Measurements from ENCODE around the gene DIP2B.

Gene DIP2B

DNA sequence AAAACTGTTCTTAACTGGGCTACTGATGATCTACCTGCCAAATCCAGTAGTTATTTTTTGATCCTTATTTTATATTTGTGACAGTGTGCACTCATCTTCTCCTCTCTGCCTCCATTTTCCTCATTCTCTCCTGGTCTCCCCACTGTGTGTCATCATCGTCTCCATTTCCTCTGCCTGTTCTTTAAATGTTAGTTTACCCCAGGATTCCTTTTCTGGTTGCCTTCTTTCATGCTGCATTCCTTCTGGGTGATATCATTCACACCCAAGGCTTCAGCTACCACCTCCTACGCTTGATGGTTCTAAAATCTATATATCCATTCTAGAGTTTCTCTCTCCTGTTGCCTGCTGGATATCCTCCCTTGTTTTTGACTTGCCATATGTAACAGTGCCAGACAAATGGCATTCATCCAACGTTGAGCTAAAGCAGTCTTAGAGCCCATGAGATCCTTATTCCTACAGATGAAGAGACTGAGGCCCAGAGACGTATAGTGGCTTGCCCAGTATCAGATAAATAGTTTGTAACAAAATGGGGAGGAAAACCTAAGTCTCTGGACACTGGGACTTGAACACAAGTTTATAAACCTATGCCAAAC lies 109.5 kb downstream of the DIP2B start:
- no peak for DNase-seq

DNA sequence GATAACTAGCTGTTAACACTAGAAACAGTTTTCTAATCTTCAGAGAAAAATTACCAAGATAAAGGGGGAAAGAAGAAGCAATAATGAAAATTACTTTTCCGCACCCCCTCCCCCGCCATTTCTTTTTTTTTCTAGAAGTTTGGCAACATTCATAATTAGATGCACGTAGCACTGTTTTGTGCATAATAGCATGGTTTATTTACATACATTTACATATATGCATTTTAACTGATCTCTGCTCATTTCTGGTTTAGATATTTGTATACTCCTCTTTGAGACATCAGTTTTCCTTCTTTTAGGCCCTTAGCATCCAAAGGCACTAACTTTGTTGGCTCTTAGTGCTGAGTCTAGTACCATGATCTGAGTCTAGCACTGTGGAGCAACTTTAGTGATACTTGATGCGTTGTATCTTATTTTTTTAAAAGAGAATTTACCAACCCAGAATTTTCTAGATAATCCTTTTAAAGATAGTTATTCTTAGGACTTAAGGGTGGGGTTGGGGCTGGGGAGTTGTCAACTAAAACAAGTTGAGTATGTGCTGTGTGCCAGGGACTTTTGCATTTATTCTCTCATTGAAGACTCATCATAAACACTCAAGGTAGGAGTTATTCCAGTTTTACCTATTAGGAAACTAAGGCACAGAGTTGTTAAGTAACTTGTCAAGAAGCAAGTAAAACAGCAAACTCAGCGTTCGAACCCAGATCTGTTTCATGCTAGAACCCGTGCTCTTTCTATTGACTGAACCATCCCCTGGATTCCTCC lies 110.5 kb downstream of the DIP2B start:
- DNase-seq = no peak

DNA sequence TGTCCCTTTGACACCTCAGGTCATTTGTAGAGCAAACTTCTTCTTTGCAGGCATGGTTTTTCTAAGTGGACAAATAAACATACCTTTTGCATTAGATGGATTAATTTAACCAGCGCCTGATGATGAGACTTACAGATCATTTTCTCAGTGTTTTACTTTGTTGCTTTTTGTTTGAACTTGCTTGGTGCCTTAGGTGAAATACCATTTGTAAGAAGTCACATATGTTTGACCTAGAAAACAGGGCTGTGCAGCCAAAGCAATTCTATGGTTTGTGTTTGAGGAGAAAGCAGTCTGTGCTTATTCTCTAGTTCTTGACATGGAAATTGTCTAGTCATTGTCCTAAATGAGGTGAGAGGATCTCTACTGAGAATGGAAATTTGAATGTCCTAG lies 111.1 kb downstream of the DIP2B start:
- DNase-seq = no peak

DNA sequence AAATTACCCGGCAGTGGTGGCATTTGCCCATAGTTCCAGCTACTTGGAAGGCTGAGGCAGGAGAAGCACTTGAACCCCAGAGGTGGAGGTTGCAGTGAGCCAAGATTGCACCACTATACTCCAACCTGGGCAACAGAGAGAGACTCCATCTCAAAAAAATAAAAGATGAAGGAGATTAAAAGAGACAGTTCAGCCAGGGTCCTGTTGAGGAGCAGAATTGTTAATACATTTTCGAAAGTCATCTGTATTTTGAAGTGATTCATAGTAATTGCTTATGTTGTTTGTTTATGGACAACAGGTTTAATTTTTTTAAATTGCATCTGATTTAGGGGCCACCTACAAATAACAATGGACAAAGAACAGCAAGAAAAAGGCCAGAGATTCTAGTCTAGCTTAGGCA lies 112.9 kb downstream of the DIP2B start:
- no peak for DNase-seq

DNA sequence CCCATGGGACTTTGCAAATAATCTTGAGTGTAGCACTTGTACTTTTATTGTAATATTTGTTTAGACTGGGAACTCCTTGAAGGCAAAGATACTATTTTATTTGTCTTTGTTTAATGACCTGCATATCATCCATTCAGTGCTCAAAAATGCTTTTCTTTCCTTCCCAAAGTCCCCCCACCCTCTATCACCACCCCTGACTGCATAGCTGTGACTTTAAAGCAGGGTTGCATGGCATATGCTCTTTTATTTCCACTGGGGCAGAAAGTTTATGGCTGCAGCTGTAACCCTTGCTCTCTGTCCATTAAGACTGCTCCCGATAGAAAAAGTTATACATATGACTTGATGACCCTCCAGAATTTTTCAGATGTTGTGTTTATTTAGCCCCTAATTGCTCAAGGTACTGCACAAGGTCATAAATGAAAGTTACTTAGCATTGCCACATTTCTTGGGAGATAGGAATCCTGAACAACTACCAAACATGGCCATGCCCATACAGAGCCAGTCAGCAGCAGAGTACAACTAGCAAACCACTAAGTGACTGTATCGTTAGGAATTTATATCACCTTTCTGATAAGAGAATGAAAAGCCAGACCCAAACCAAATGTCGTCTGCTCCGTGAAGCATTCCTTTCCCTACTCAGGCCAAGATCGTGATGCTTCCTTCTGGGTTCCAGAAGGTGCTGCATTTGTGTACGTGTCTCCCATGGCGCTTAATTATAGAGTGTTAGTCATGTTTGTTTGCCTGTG lies 114.3 kb downstream of the DIP2B start:
- DNase-seq = no peak

DNA sequence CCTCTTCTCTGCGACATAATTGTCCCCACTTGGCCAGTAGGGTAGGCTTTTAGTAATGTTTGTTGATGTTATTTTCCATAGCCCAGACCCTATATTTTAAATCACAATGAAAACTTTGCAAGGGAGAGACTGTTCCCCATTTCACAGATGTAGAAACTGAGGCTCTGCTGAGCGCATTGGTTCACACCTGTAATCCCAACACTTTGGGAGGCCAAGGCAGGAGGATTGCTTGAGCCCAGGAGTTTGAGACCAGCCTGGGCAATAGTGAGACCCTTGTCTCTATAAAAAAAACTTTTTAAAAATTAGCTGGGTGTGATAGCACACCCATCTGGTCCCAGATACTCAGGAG lies 114.8 kb downstream of the DIP2B start:
- no peak for DNase-seq

DNA sequence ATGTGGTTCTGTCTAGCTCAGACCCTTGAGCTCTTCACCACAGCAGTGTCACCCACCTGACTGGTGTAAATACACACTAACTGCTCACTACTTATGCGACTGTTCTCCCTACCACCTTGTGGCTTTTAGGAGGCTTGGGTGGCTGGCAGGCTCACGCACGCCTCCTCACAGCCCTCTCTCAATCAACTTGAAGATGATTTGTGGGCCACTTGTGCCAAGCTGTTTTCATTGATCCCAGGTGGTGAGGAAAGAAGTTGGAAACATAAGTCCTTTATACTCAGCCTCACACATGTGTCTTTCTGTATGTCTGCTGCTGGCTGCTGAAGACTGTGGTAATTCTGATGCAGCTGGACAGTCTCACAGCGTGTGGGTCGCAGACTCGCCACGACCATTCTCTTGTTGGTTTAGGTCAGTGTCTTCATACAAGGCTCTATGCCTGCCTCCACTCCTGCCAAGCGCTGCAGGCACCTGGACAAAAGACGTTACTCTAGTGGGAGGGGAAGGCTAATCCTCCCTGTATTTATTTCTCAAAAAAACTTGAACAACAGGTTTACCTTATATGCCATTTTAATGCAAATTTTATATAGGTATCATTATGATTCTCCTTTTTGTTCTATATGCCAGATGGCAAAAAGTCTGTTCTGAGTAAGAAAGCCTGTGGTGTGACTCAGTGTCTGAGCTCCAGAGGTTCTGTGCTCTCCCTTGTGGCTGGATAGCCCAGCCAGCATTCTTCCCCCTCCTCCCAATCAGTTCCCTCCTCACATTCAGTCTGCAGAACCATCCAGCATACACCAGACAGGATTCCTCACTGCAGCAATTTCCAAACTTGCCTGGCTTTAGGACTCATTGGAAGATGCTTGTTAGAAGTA lies 115.6 kb downstream of the DIP2B start:
- no peak for DNase-seq

DNA sequence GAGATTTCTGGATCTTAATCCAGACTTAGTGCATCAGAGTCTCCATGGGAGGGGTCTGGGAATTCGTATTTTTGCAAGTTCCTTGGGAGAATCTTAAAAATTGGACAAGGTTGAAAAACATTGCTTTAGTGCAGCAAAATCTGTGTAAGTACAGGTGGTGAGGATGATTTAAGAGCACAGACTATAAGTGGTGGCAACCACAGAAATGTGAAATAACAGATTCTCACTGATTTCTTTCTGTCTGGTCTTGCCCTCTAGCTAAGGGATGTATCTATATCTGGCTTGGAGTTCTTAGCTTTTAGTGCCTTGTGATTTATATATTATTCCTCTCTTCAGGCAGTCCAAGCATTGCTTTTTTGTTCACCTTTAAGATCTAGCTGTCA lies 116.2 kb downstream of the DIP2B start:
- no peak for DNase-seq

DNA sequence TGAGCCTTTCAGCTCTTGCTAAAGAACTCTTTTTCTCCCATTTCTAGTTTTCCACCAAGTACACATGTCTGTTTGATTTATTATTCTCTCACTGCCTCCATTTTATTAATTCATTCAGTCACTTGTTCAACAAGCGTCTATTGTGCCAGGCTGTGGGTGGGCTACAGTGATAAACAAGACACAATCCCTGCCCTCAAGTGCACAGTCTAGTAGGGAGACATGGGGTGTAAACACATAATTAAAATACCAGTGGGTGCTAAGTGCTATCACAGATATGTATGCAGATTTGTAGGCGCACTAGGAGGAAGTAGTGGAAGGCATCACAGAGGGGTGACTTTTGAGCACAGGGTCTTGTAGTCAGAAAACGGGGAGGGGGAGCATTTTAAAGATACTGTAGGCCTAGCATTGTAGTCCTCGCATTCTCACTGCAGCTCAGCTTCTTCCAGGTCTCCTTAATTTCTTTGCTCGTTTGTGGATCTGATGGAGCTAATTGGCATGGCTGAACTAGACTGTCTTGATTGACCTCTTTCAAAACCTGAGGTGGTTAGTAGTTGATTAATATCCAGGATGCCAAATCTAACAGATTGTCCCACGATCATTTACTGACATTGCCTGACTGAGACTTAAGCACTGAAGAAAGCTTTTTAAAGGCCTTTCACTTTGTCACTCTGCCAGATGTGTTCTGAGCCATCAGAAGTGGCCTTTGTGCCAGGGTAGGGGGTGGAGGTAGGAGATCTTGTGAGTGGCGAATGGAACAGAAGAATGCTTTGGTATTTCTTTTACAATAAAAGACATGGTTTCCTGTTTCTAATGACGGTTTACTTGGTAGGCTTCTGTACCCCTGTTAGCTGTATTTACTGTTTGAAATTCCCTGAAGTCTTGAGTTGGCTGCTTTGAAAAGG lies 116.9 kb downstream of the DIP2B start:
- no peak for DNase-seq

DNA sequence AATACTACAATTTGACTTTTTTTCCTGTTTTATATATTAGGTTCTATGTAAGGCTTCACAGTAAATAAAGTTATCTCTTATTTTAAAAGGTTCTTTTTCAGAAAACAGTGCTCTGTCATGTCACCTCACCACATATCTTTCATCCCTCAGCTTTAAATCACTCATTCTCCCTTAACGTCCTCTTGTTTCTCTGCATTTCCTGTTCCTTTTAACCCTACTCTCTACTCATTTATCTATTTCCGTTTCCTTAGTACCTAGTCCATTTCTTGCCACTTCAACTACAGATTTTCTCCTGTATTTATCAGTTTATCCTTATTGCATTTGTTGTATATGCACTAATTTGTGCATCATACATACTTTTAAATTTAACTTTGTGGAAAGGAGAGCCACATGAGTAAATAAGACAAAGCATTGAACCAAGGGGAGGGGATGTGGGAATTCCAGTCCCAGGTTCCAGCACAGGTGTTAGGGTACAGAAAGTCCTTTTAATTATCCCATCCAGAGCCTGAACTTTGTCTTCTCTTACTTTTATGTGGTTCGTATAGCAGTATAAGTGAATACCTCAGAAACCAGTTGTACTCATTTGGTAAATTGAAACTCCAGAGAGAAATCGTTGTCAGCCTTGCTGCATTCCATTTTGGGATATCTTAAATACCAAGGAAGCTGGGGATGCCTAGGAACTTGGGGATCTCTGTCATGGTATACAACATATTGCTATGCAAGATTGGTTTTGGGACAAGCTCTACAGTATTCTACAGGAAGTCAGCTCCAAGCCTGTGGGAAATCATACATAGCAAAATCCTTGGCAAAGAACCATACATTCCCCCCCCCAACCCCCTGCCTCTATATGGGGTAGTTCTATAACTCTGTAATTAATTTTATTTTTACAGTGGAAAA lies 120.5 kb downstream of the DIP2B start:
- no peak for DNase-seq

DNA sequence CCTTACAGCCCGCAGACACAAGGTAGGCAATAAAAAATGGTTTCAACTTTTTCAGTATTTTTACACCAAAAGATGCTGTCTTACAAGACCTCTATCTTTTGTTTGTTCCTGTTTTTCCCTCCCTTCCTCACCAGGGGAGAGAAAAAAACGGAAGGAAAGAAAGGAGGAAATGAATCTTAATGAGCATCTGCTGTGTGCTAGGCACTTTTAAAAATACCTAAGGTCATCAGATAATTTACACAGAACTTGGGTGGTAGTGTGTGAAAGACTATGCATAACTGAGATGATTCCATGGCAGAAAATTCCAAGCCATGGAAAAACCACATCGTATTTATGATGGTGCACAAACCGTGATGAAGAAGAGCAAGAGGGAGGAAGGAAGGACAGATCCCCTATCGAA lies 121.2 kb downstream of the DIP2B start:
- DNase-seq = no peak

DNA sequence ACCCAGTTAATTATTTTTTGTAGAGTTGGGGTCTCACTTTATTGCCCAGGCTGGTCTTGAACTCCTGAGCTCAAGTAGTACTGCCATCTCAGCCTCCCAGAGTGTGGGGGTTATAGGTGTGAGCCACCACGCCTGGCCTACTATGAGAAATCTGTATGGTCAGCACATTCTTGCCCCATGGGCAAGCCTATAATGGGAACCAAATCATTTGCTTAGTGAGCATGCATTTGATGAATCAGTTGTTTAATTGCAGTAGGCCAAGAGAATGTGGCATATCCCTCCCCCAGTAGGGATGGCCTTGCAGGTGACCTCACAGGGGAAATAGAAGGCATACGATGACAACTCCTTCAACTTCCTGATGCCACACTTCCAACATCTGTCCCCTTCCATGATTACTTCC lies 122.7 kb downstream of the DIP2B start:
- no peak for DNase-seq

DNA sequence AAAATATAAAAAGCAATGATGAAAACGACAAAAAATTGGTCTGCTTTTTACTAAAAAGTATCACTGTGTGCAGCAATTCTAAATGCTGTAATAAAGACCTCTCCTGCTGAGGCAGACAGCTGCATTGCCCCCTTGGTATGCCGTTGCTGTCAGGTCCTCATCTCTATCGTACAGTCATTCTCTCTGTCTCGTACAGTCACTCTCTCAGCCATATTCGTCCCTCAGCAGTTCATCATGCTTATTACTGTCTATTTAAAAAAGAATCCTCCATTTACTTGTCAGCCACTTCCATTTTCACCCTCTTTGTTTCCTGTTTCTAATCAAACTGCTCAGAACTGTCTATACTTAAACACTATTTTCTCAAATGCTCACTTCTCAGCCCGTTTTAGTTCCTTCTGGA lies 123.6 kb downstream of the DIP2B start:
- DNase-seq = no peak

DNA sequence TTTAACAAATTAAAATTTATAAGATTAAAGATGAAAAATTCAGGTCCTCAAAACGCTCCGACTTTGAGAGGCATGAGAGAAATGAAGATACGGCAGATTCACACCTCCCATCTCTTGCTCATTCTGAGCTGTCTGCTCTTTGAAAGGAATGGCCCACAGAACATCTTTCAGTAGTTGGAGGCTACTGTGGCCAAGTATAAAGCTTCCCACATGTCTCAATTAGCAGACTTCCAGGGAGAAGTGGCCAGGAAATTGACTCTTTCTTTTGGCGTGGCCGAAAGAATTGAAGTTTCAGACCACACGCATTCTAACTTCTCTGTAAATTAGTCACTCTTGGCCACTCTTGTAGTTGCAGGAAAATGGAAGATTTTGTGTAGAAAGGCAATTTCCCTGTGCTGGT lies 129.2 kb downstream of the DIP2B start:
- no peak for DNase-seq

DNA sequence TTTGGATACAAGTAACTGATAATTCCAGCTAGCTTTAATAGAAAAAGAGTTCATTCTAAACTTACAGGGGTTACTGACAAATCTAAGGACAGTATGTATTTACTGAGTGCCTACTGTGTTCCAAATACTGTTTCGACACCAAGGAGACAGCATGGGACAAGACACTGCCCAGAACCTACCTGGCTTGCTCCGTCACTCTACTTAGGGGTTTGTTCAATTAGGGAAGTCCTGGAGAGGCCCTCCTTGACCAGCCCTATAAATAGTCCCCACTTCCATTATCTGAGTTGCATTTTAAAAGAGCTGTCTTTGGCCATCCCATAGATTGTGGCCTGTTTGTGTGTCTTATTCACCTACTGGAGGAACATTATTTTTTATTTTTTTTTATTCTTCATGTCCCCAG lies 129.6 kb downstream of the DIP2B start:
- no peak for DNase-seq

DNA sequence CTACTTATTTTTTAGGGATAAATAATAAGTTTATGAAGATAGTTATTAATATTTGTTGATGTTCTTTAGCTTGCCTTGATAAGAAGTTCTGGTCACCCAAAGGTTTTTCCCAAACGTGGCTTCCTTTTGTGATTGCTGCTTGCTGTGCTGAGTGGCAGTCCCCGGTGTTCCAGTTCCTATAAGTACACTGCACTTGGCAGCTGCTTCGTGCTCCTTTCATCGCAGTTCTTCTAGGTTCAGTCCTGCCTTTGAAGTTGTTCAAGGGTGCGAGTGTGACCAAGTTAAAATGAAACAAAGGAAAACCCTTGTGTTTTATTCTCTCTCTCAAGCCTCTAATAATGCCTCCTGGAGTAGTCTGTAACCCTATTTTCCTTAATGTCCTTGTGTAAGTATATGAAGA lies 130.6 kb downstream of the DIP2B start:
- no peak for DNase-seq

DNA sequence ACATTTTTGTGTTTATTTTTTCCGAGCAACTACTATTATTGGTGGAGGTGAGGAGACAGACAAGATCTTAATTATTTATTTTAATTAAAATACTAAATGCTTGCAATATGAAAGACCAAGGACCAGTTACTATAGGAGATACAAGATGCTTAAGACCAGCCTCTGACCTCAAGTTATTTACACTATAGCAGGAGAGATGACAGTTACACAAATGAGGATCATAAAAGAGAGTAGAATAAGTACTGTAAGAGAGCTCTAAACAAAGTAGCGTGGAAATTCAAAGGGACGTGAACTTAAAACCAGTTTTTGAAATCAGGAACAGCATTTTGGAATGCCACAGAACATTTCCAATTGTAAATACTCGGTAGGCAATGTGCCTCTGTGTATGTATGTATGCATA lies 131.1 kb downstream of the DIP2B start:
- DNase-seq = no peak

DNA sequence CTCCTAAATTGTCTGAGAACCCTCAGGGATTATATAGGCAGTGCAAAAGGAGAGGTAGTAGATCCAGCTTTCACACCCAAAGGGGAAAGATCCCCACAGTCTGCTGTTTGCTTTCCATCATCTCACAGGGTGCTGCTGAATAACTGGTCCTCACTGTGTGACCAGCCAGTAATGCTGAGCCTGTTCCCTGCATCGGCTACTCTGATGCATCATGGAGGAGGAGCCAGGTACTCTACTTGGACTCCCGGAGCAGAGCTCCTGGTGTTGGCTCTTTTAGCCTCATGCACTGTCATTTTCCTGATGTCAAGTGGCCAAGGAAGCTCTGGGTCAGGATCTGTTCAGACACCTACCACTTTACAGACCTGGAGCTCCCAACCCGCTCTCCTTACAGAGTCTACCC lies 131.7 kb downstream of the DIP2B start:
- no peak for DNase-seq

DNA sequence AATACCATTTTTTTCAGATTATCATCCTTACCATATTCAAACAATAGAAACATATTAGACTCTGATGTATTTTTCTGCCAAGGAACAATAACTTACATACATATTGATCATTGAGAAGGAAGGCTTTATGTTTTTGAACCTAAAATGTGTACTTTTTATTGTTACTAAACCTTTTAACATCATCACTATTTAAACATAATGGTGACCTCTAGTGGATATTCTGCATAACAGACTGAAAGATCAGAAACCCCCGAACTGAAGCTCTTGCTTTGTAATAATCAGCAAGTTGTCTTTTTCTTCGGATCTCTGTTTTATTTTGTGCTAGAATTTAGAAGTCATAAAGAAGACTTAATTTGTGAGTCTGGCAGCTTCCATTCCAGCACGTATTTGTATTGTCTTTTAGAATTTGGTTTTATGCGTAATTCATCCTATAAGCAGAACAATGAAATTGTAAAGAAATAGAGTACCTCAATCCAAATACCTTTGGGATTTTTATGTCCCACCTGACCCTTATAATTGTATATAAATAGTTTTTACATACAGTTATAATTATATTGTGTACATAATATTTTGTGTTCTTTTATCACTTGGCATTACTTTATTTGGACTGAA lies 133.2 kb downstream of the DIP2B start:
- DNase-seq = peak; percentile 25

DNA sequence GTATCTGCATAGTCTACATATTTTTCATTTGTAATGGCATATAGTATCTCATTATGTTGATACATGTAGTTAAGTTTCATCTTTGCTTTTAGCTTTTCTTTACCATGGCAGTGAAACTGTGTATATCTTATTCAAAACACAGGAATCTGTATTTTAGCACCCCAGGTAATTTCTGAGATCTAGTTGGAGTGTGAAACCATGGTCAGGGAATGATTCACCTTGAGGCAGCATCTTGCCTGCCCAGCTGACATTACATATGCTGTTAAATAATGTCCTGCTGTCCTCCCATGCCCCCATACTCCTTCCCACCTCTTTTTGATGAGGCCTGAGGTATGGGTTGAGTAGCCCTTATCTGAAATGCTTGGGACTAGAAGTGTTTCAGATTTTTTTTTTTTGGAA lies 133.7 kb downstream of the DIP2B start:
- no peak for DNase-seq

DNA sequence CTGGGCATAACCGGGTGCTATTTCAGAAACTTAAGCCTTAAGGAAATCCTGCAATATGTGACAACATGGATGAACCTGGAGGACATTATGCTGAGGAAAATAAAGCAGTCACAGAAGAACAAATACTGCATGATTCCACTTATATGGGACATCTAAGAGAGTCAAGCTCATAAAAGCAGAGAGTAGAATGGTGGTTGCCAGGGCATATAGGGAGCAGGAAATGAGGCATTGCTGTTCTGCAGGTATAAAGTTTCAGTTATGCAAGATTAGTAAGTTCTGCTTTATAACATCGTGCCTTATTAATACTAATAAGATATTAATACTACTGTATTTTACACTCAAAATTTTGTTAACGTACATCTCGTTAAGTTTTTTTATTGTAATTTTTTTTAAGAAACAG lies 134.9 kb downstream of the DIP2B start:
- DNase-seq = no peak
